H9 (cell line): Measurements from ENCODE around the gene HCN1. TPM values are rescaled to one million over a fixed set of nuclear protein-coding genes. Genes with fewer than 3 reads are reported as not detected.

Experiments
- DNase-seq: peaks from one replicate; pipeline ENCODE4 v3.0.0-alpha.2; 2017
- H2AFZ ChIP-seq: one replicate; pipeline ENCODE4 v1.6.1; 2013; ENCODE audit warnings: mild to moderate bottlenecking, low read length, control low read depth, moderate library complexity
- H2AK5ac ChIP-seq: 2 replicates; pipeline ENCODE4 v1.6.1; 2013; ENCODE audit warnings: low read length, control low read depth, mixed read lengths; ENCODE audit not compliant: insufficient read length
- H2BK120ac ChIP-seq: one replicate; pipeline ENCODE4 v1.6.1; 2013; ENCODE audit warnings: low read depth, mild to moderate bottlenecking, low read length, control low read depth, inconsistent platforms; ENCODE audit not compliant: poor library complexity, severe bottlenecking
- H2BK12ac ChIP-seq: 2 replicates; pipeline ENCODE4 v1.6.1; 2013; ENCODE audit warnings: low read length, control low read depth, mixed read lengths, low read depth; ENCODE audit not compliant: insufficient read length
- H2BK15ac ChIP-seq: 2 replicates; pipeline ENCODE4 v1.6.1; 2013; ENCODE audit warnings: low read depth, low read length, control low read depth
- H2BK20ac ChIP-seq: one replicate; pipeline ENCODE4 v1.6.1; 2013; ENCODE audit warnings: low read depth, mild to moderate bottlenecking, low read length, control low read depth, inconsistent platforms; ENCODE audit not compliant: poor library complexity, severe bottlenecking
- H2BK5ac ChIP-seq: 2 replicates; pipeline ENCODE4 v1.6.1; 2013; ENCODE audit warnings: low read length, control low read depth, mixed read lengths; ENCODE audit not compliant: insufficient read length
- H3K14ac ChIP-seq: 2 replicates; pipeline ENCODE4 v1.6.1; 2013; ENCODE audit warnings: low read length, control low read depth; ENCODE audit not compliant: insufficient read depth
- H3K18ac ChIP-seq: 2 replicates; pipeline ENCODE4 v1.6.1; 2013; ENCODE audit warnings: low read depth, mild to moderate bottlenecking, mixed read lengths, low read length, control low read depth; ENCODE audit not compliant: insufficient read length
- H3K23ac ChIP-seq: 2 replicates; pipeline ENCODE4 v1.6.1; 2013; ENCODE audit warnings: low read length, control low read depth, mixed read lengths, low read depth; ENCODE audit not compliant: insufficient read length
- H3K23me2 ChIP-seq: 2 replicates; pipeline ENCODE4 v1.6.1; 2013; ENCODE audit warnings: low read depth, mild to moderate bottlenecking, mixed read lengths, low read length, control low read depth; ENCODE audit not compliant: insufficient read length, poor library complexity, severe bottlenecking
- H3K27ac ChIP-seq: 2 replicates; pipeline ENCODE4 v1.5.1; 2013; ENCODE audit warnings: low read length, control low read depth, mixed read lengths, low read depth; ENCODE audit not compliant: insufficient read length
- H3K27me3 ChIP-seq: 2 replicates; pipeline ENCODE4 v1.6.1; 2013; ENCODE audit warnings: low read length, control low read depth, inconsistent platforms; ENCODE audit not compliant: insufficient read depth
- H3K4ac ChIP-seq: 2 replicates; pipeline ENCODE4 v1.6.1; 2013; ENCODE audit warnings: low read depth, mild to moderate bottlenecking, control low read depth, inconsistent platforms, low read length, moderate library complexity
- H3K4me1 ChIP-seq: 2 replicates; pipeline ENCODE4 v1.6.1; 2013; ENCODE audit warnings: low read length, control low read depth, inconsistent platforms; ENCODE audit not compliant: insufficient read depth
- H3K4me2 ChIP-seq: 2 replicates; pipeline ENCODE4 v1.6.1; 2013; ENCODE audit warnings: low read length, control low read depth, mixed read lengths; ENCODE audit not compliant: insufficient read length, insufficient read depth
- H3K56ac ChIP-seq: 2 replicates; pipeline ENCODE4 v1.6.1; 2013; ENCODE audit warnings: low read depth, mild to moderate bottlenecking, mixed read lengths, low read length, control low read depth; ENCODE audit not compliant: insufficient read length
- H3K79me1 ChIP-seq: 2 replicates; pipeline ENCODE4 v1.6.1; 2013; ENCODE audit warnings: low read depth, mild to moderate bottlenecking, moderate library complexity, low read length, control low read depth, inconsistent platforms; ENCODE audit not compliant: insufficient read depth, poor library complexity, severe bottlenecking
- H3K79me2 ChIP-seq: 2 replicates; pipeline ENCODE4 v1.6.1; 2013; ENCODE audit warnings: low read length, control low read depth, inconsistent platforms; ENCODE audit not compliant: insufficient read depth
- H3K9ac ChIP-seq: 2 replicates; pipeline ENCODE4 v1.6.1; 2013; ENCODE audit warnings: low read length, control low read depth, mixed read lengths; ENCODE audit not compliant: insufficient read length; ENCODE audit errors: extremely low read depth
- H3K9me3 ChIP-seq: one replicate; pipeline ENCODE4 v1.6.1; 2013; ENCODE audit warnings: low read depth, low read length, inconsistent platforms; ENCODE audit not compliant: control insufficient read depth
- H3T11ph ChIP-seq: one replicate; pipeline ENCODE4 v1.6.1; 2013; ENCODE audit warnings: mild to moderate bottlenecking, low read length, control low read depth, inconsistent platforms
- H4K20me1 ChIP-seq: one replicate; pipeline ENCODE4 v1.6.1; 2013; ENCODE audit not compliant: control insufficient read depth, insufficient read length, insufficient read depth
- H4K5ac ChIP-seq: 2 replicates; pipeline ENCODE4 v1.6.1; 2013; ENCODE audit warnings: low read depth, mild to moderate bottlenecking, mixed read lengths, low read length, control low read depth; ENCODE audit not compliant: insufficient read length
- H4K8ac ChIP-seq: replicated peaks from 2 replicates; pipeline ENCODE4 v1.6.1; 2013; ENCODE audit warnings: low read length, control low read depth, mixed read lengths, low read depth; ENCODE audit not compliant: insufficient read length
- H4K91ac ChIP-seq: 2 replicates; pipeline ENCODE4 v1.6.1; 2013; ENCODE audit warnings: low read depth, mild to moderate bottlenecking, moderate library complexity, mixed read lengths, low read length, control low read depth; ENCODE audit not compliant: insufficient read length
- H3K27ac Mint-ChIP-seq, 3 experiments: 2 replicates in 2 of 3; 3 replicates in 1 of 3; pipeline ENCODE4 v1.8.0; 2020 to 2021; ENCODE audit warnings: mixed read lengths in 3 of 3, mild to moderate bottlenecking in 1 of 3, moderate library complexity in 1 of 3
- H3K27me3 Mint-ChIP-seq: 2 replicates; pipeline ENCODE4 v1.8.0; 2021; ENCODE audit warnings: low read depth, mild to moderate bottlenecking, moderate library complexity, mixed read lengths
- H3K36me3 Mint-ChIP-seq, 3 experiments: 2 replicates in 2 of 3; 3 replicates in 1 of 3; pipeline ENCODE4 v1.8.0; 2020 to 2021; ENCODE audit warnings: low read depth in 3 of 3, mixed read lengths in 3 of 3; ENCODE audit not compliant: insufficient read depth in 1 of 3
- H3K4me1 Mint-ChIP-seq, 2 experiments: 2 replicates each; pipeline ENCODE4 v1.8.0; 2020; ENCODE audit warnings: mixed read lengths in 2 of 2
- H3K4me3 Mint-ChIP-seq, 2 experiments: 2 replicates in 1 of 2; 3 replicates in 1 of 2; pipeline ENCODE4 v1.8.0; 2020 to 2021; ENCODE audit warnings: mild to moderate bottlenecking in 2 of 2, mixed read lengths in 2 of 2, moderate library complexity in 1 of 2
- H3K9me3 Mint-ChIP-seq, 2 experiments: 2 replicates in 1 of 2; 3 replicates in 1 of 2; pipeline ENCODE4 v1.8.0; 2020; ENCODE audit warnings: mild to moderate bottlenecking in 2 of 2, mixed read lengths in 2 of 2, moderate library complexity in 1 of 2
- total RNA-seq: library from RNA; stranded (reverse); gene quantifications from 2 replicates; pipeline ENCODE4 v1.2.1, GENCODE V29; 2021
- TF ChIP-seq, protein P1 (sequence below): fragments of 200-600 bp; sonication (generic); conservative IDR thresholded peaks from 3 replicates; pipeline ENCODE4 v1.8.0; 2021; ENCODE audit warnings: antibody characterized with exemption, mild to moderate bottlenecking

The HCN1 gene
- total RNA-seq, 1 experiment from 2014 or later: 4.6 TPM

DNA sequence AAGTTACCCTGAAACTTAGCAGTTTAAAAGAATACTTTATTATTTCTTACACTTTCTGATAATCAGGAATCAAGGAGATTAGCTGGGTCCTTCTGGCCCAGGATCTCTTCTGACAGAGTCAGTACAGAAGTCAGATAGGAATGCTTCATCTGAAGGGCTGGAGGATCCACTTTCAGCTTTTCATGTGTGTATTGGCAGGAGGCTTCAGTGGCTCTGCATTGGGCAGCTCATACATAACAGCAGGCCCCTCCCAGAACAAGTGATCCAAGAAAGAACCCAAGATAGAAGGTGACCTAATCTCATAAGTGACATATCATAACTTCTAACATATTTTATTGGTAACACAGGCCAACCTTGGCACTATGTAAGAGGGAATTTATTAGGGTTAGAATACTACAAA is 258.4 kb downstream of the HCN1 start:
- H3K27ac ChIP-seq: no peak overlapping the region
- H2BK12ac ChIP-seq: no peak overlapping the region
- H4K20me1 ChIP-seq: no peaks in the 10 kb centered on the region
- no peak overlapping the region for H2AK5ac ChIP-seq
- no peaks in the 10 kb centered on the region for H3K4me1 ChIP-seq
- Mint-ChIP-seq H3K27ac (no peak overlapping the region), H3K4me1 (no peaks in the 10 kb centered on the region), H3K36me3 (no peaks in the 10 kb centered on the region), H3K9me3 (no peaks in the 10 kb centered on the region), H3K27me3 (no peaks in the 10 kb centered on the region), H3K4me3 (no peak overlapping the region)
- H3K79me2 ChIP-seq: no peaks in the 10 kb centered on the region
- H2BK5ac ChIP-seq: no peak overlapping the region
- no peak overlapping the region for H3T11ph ChIP-seq
- no peak overlapping the region for H3K4ac ChIP-seq
- no peak overlapping the region for H2BK15ac ChIP-seq
- H2AFZ ChIP-seq: no peak overlapping the region
- no peaks in the 10 kb centered on the region for H3K27me3 ChIP-seq
- H3K79me1 ChIP-seq: no peaks in the 10 kb centered on the region
- no peak overlapping the region for H3K4me2 ChIP-seq
- H3K23ac ChIP-seq: no peak overlapping the region
- H3K14ac ChIP-seq: no peak overlapping the region
- H4K91ac ChIP-seq: no peak overlapping the region
- TF ChIP-seq, protein P1, sequence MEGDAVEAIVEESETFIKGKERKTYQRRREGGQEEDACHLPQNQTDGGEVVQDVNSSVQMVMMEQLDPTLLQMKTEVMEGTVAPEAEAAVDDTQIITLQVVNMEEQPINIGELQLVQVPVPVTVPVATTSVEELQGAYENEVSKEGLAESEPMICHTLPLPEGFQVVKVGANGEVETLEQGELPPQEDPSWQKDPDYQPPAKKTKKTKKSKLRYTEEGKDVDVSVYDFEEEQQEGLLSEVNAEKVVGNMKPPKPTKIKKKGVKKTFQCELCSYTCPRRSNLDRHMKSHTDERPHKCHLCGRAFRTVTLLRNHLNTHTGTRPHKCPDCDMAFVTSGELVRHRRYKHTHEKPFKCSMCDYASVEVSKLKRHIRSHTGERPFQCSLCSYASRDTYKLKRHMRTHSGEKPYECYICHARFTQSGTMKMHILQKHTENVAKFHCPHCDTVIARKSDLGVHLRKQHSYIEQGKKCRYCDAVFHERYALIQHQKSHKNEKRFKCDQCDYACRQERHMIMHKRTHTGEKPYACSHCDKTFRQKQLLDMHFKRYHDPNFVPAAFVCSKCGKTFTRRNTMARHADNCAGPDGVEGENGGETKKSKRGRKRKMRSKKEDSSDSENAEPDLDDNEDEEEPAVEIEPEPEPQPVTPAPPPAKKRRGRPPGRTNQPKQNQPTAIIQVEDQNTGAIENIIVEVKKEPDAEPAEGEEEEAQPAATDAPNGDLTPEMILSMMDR: no peak
- H3K9me3 ChIP-seq: no peaks in the 10 kb centered on the region
- H4K5ac ChIP-seq: no peak overlapping the region
- H2BK20ac ChIP-seq: no peak overlapping the region
- H2BK120ac ChIP-seq: no peak overlapping the region
- H3K23me2 ChIP-seq: no peaks in the 10 kb centered on the region
- H3K9ac ChIP-seq: no peak overlapping the region
- H4K8ac ChIP-seq: no peak overlapping the region
- no peak for DNase-seq
- H3K56ac ChIP-seq: no peak overlapping the region
- H3K18ac ChIP-seq: no peak overlapping the region
